ENCODE data around the gene UBTD2. TPM values are rescaled to one million over a fixed set of nuclear protein-coding genes. Genes with fewer than 3 reads are reported as not detected.
A peak's percentile ranks its signal among the peaks of the same experiment; 100 is the strongest.

The UBTD2 gene
- total and polyA plus RNA-seq, 9 of the 15 experiments (the other 6 are each of a cell fraction or from before 2014, with no cell fraction given), result 0.01 to 0.46 (median 0.15) TPM; not detected in 1

DNA sequence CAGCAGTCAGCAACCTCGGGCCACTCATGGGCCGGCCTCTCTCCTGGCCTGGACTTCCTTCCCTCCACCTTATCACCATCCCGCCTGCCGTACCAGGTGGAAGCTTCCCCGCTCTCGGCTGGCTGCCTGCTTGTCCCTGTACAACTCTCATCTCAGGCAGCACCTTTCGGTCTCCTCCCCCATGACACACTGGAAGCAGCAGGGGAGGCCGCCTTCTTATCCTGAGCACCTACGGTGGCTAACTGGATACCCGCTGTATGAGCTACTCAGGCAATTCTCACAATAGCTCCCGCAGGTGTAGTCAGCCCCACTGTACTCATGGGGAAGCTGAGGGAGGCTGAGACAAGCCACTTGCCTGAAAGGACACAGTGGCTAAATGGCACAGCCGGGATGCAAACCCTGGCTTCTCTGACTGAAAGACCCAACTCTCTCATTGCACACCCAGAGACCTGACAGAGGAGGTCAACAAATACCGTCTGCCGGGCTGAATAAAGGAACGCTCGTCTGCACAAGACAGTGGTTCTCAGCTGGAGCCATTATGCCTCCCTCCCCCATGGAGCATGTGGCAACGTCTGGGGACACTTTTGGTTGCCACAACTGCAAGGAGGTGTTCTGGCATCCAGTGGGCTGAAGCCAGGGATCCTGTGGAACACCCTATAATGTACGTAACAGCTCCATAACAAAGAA, 105.1 kb downstream of the UBTD2 start (continued):
- TF ChIP-seq NR4A1 (CRISPR knock-in tag; IDR thresholded peaks at IDR 0.05) (no peak), NR4A1 (tag; IDR thresholded peaks at IDR 0.05) (no peak), NFXL1 (CRISPR knock-in tag; IDR thresholded peaks at IDR 0.05) (no peak), TRIM24 (IDR thresholded peaks at IDR 0.05) (peak; percentile 48 to 51; a peak in 2 of 4 replicates), SP2 (IDR thresholded peaks at IDR 0.05; ENCODE audit: extremely low read depth, low read depth, low read length, poor library complexity, severe bottlenecking) (no peak), NCOA2 (IDR thresholded peaks at IDR 0.05; ENCODE audit: partially characterized antibody in 2 of 2) (no peak), RCOR1 (IDR thresholded peaks at IDR 0.05; ENCODE audit: borderline replicate concordance in 1 of 2, low read depth in 2 of 2, low read length in 2 of 2) (peak in 1 of 2 experiments; percentile 83; a peak in 2 of 4 replicates), CTBP1 (IDR thresholded peaks at IDR 0.05; ENCODE audit: borderline replicate concordance) (peak; percentile 95), KHSRP (IDR thresholded peaks at IDR 0.05) (no peak)
- TF ChIP-seq, protein P1, sequence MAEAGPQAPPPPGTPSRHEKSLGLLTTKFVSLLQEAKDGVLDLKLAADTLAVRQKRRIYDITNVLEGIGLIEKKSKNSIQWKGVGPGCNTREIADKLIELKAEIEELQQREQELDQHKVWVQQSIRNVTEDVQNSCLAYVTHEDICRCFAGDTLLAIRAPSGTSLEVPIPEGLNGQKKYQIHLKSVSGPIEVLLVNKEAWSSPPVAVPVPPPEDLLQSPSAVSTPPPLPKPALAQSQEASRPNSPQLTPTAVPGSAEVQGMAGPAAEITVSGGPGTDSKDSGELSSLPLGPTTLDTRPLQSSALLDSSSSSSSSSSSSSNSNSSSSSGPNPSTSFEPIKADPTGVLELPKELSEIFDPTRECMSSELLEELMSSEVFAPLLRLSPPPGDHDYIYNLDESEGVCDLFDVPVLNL (CRISPR knock-in tag; IDR thresholded peaks at IDR 0.05; ENCODE audit: low read depth), result no peak
- TF ChIP-seq, protein P2, sequence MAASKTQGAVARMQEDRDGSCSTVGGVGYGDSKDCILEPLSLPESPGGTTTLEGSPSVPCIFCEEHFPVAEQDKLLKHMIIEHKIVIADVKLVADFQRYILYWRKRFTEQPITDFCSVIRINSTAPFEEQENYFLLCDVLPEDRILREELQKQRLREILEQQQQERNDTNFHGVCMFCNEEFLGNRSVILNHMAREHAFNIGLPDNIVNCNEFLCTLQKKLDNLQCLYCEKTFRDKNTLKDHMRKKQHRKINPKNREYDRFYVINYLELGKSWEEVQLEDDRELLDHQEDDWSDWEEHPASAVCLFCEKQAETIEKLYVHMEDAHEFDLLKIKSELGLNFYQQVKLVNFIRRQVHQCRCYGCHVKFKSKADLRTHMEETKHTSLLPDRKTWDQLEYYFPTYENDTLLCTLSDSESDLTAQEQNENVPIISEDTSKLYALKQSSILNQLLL (CRISPR knock-in tag; IDR thresholded peaks at IDR 0.05; ENCODE audit: borderline replicate concordance), result no peak
- TF ChIP-seq, protein P3, sequence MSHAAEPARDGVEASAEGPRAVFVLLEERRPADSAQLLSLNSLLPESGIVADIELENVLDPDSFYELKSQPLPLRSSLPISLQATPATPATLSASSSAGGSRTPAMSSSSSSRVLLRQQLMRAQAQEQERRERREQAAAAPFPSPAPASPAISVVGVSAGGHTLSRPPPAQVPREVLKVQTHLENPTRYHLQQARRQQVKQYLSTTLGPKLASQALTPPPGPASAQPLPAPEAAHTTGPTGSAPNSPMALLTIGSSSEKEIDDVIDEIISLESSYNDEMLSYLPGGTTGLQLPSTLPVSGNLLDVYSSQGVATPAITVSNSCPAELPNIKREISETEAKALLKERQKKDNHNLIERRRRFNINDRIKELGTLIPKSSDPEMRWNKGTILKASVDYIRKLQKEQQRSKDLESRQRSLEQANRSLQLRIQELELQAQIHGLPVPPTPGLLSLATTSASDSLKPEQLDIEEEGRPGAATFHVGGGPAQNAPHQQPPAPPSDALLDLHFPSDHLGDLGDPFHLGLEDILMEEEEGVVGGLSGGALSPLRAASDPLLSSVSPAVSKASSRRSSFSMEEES (CRISPR knock-in tag; IDR thresholded peaks at IDR 0.05), result no peak
- TF ChIP-seq, protein P4, sequence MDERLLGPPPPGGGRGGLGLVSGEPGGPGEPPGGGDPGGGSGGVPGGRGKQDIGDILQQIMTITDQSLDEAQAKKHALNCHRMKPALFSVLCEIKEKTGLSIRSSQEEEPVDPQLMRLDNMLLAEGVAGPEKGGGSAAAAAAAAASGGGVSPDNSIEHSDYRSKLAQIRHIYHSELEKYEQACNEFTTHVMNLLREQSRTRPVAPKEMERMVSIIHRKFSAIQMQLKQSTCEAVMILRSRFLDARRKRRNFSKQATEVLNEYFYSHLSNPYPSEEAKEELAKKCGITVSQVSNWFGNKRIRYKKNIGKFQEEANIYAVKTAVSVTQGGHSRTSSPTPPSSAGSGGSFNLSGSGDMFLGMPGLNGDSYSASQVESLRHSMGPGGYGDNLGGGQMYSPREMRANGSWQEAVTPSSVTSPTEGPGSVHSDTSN (CRISPR knock-in tag; IDR thresholded peaks at IDR 0.05; ENCODE audit: low read depth), result no peak
- TF ChIP-seq, protein P4 (tag; conservative IDR thresholded peaks at IDR 0.05; ENCODE audit: low read depth), result no peak
- TF ChIP-seq, protein P5, sequence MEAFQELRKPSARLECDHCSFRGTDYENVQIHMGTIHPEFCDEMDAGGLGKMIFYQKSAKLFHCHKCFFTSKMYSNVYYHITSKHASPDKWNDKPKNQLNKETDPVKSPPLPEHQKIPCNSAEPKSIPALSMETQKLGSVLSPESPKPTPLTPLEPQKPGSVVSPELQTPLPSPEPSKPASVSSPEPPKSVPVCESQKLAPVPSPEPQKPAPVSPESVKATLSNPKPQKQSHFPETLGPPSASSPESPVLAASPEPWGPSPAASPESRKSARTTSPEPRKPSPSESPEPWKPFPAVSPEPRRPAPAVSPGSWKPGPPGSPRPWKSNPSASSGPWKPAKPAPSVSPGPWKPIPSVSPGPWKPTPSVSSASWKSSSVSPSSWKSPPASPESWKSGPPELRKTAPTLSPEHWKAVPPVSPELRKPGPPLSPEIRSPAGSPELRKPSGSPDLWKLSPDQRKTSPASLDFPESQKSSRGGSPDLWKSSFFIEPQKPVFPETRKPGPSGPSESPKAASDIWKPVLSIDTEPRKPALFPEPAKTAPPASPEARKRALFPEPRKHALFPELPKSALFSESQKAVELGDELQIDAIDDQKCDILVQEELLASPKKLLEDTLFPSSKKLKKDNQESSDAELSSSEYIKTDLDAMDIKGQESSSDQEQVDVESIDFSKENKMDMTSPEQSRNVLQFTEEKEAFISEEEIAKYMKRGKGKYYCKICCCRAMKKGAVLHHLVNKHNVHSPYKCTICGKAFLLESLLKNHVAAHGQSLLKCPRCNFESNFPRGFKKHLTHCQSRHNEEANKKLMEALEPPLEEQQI (IDR thresholded peaks at IDR 0.05), result no peak
- TF ChIP-seq, protein P6, sequence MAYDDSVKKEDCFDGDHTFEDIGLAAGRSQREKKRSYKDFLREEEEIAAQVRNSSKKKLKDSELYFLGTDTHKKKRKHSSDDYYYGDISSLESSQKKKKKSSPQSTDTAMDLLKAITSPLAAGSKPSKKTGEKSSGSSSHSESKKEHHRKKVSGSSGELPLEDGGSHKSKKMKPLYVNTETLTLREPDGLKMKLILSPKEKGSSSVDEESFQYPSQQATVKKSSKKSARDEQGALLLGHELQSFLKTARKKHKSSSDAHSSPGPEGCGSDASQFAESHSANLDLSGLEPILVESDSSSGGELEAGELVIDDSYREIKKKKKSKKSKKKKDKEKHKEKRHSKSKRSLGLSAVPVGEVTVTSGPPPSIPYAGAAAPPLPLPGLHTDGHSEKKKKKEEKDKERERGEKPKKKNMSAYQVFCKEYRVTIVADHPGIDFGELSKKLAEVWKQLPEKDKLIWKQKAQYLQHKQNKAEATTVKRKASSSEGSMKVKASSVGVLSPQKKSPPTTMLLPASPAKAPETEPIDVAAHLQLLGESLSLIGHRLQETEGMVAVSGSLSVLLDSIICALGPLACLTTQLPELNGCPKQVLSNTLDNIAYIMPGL (CRISPR knock-in tag; IDR thresholded peaks at IDR 0.05), result no peak
